Epithelial cell of esophagus (primary cell): ENCODE results near the gene ZBTB47.

ENCODE experiments used
- DNase-seq: peaks from one replicate; pipeline ENCODE4 v3.0.0; 2010; ENCODE audit warnings: low read depth
- H3K4me3 ChIP-seq: 2 replicates; pipeline ENCODE4 v1.5.1; 2011; ENCODE audit warnings: mild to moderate bottlenecking, low read length, control low read depth
- CTCF ChIP-seq: IDR thresholded peaks from 2 replicates; pipeline ENCODE4 v1.5.1; 2011; ENCODE audit warnings: low read depth, mild to moderate bottlenecking, low read length, control low read depth, inconsistent platforms; ENCODE audit not compliant: insufficient read depth; ENCODE audit errors: missing control alignments

The ZBTB47 gene

GRCh38 chr3:42713747-42714146, 60.2 kb downstream of the ZBTB47 start:
- no peak overlapping the region for H3K4me3 ChIP-seq
- no peak for TF ChIP-seq CTCF
- no peak for DNase-seq

GRCh38 chr3:42714171-42714852, 60.8 kb downstream of the ZBTB47 start:
- H3K4me3 ChIP-seq: no peak overlapping the region
- no peak for TF ChIP-seq CTCF
- no peak for DNase-seq
